Psoas muscle (tissue), 8 donors: ENCODE measurements around the gene R3HDM2. TPM values are rescaled to one million over a fixed set of nuclear protein-coding genes. Genes with fewer than 3 reads are reported as not detected.
"Not testable (repeated sequence)": the region's sequence is repeated elsewhere in the genome, so short reads cannot be mapped to it uniquely, and the experiment has no call there.

Experiments used
- ATAC-seq, 4 donors: fragments of 200-7000 bp; cut with Tn5 transposase; one replicate each; pipeline ENCODE4 v1.9.1; 2020; ENCODE audit warnings: moderate library complexity in 3 of 4, mild to moderate bottlenecking in 2 of 4
- DNase-seq, 2 donors: peaks; one replicate each; pipeline ENCODE4 v3.0.0-alpha.2; 2020
- H3K27ac ChIP-seq: fragments of 200-600 bp; one replicate; pipeline ENCODE4 v1.8.0; 2022
- H3K27me3 ChIP-seq, 3 donors: fragments of 200-600 bp in 1 of 3; one replicate each; pipeline versions ENCODE4 v1.6.1 to v1.8.0; 2013 to 2022; ENCODE audit warnings: low read length in 2 of 3, mild to moderate bottlenecking in 2 of 3, moderate library complexity in 1 of 3; ENCODE audit not compliant: insufficient read depth in 3 of 3
- H3K36me3 ChIP-seq, 2 donors: fragments of 200-600 bp in 1 of 2; one replicate each; pipeline versions ENCODE4 v1.6.1 to v1.8.0; 2013 to 2022; ENCODE audit warnings: low read depth in 1 of 2, mild to moderate bottlenecking in 1 of 2, moderate library complexity in 1 of 2; ENCODE audit not compliant: insufficient read depth in 1 of 2
- H3K4me1 ChIP-seq: fragments of 200-600 bp; one replicate; pipeline ENCODE4 v1.8.0; 2022
- H3K4me3 ChIP-seq: fragments of 200-600 bp; one replicate; pipeline ENCODE4 v1.8.0; 2022; ENCODE audit warnings: mild to moderate bottlenecking
- H3K9me3 ChIP-seq: fragments of 200-600 bp; one replicate; pipeline ENCODE4 v1.8.0; 2022
- WGBS, 3 donors: extraction: QIAGEN DNeasy Blood & Tissue Kit; methylation state at CpG; one replicate each; pipeline versions ENCODE4 v1.1.6 to v1.1.7; 2013; 5-methylcytosine and 5-hydroxymethylcytosine counted together
- intact Hi-C, 2 donors: fragments of 100-400 bp; cut with DNase I; formaldehyde crosslinking; loops; one replicate each; pipeline versions ENCODE4 v1.11.0 to v1.14.2; 2022
- polyA plus RNA-seq, 3 donors: library from polyadenylated mRNA; stranded (reverse); fragments of 200-250 nt; gene quantifications; one replicate each; pipeline ENCODE4 v1.2.3, GENCODE V29; 2013
- total RNA-seq, 4 donors: library from RNA; stranded (reverse); fragmentation: NEBNext Ultra II Directional in 2 of 4; extraction: Animal tissue kit (Norgen Biotek cat#: 25700) in 2 of 4; gene quantifications; one replicate each; pipeline versions ENCODE4 v1.2.1 to v1.2.4, GENCODE V29; 2021 to 2023
- TF ChIP-seq, protein P1 (sequence below): fragments of 200-600 bp; IDR thresholded peaks from one replicate; pipeline ENCODE4 v1.8.0; 2022; ENCODE audit warnings: antibody characterized with exemption
- donor health status: healthy with polysubstance abuse.
- donor health status: DM: no; HTN: no; CAD: no; lungs with moderate emphysema.
- donor health status: Bipolar disorder and iron deficiency.
- donor health status: healthy.
- donor health status: DM: yes; HTN: yes; CAD: no.
- donor health status: DM: no; HTN: no; CAD: no.
- donor health status: DM: no; HTN: no; CAD: no.
- donor health status: DM: yes; HTN: yes; CAD: no.

R3HDM2 gene
- total and polyA plus RNA-seq, 7 donors, result 12.1 to 64.9 (median 41.4) TPM

- 96% methylated on average over 6 of the region's 6 CpGs for WGBS, 3 donors
- no peaks in the 10 kb centered on the region for H3K9me3 ChIP-seq
Observed at GRCh38 chr12:57446292-57446960, 15.6 kb upstream of the R3HDM2 start.

GRCh38 chr12:57444744-57445143 is 13.9 kb upstream of the R3HDM2 start:
- 60 to 80% (median 67%) methylated on average over 5 of the region's 5 CpGs for WGBS, 3 donors
- H3K9me3 ChIP-seq, result no peaks in the 10 kb centered on the region
- intact Hi-C loops, result no loop called here
- H3K27ac ChIP-seq, result no peak overlapping the region
- H3K36me3 ChIP-seq, result no peaks in the 10 kb centered on the region
- H3K4me3 ChIP-seq, result no peak overlapping the region
- no peaks in the 10 kb centered on the region for H3K27me3 ChIP-seq
- no peak for ATAC-seq
- TF ChIP-seq, protein P1, sequence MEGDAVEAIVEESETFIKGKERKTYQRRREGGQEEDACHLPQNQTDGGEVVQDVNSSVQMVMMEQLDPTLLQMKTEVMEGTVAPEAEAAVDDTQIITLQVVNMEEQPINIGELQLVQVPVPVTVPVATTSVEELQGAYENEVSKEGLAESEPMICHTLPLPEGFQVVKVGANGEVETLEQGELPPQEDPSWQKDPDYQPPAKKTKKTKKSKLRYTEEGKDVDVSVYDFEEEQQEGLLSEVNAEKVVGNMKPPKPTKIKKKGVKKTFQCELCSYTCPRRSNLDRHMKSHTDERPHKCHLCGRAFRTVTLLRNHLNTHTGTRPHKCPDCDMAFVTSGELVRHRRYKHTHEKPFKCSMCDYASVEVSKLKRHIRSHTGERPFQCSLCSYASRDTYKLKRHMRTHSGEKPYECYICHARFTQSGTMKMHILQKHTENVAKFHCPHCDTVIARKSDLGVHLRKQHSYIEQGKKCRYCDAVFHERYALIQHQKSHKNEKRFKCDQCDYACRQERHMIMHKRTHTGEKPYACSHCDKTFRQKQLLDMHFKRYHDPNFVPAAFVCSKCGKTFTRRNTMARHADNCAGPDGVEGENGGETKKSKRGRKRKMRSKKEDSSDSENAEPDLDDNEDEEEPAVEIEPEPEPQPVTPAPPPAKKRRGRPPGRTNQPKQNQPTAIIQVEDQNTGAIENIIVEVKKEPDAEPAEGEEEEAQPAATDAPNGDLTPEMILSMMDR, result no peak
- H3K4me1 ChIP-seq, result no peaks in the 10 kb centered on the region
- no peak for DNase-seq

More at GRCh38 chr12:57446292-57446960, 15.6 kb upstream of the R3HDM2 start:
- H3K36me3 ChIP-seq, result no peaks in the 10 kb centered on the region
- H3K27ac ChIP-seq, result no peak overlapping the region
- no peak overlapping the region for H3K4me3 ChIP-seq
- no peak for ATAC-seq
- DNase-seq, result no peak
- H3K4me1 ChIP-seq, result no peaks in the 10 kb centered on the region
- intact Hi-C loops, result no loop called here
- no peaks in the 10 kb centered on the region for H3K27me3 ChIP-seq
- TF ChIP-seq, protein P1, result no peak

DNA sequence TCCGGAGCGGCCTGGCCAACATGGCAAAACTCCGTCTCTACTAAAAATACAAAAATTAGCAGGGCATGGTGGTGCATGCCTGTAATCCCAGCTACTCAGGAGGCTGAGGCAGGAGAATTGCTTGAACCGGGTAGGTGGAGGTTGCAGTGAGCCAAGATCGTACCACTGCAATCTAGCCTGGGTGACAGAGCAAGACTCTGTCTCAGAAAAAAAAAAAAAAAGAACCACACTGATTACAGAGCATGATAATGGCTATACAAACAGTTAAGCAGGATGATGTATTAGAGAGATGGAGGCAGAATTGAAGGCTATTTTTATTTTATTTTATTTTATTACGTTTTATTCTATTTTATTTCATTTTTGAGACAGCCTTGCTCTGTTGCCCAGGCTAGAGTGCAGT is 13.5 kb upstream of the R3HDM2 start:
- H3K27me3 ChIP-seq, H3K36me3 ChIP-seq: not testable (repeated sequence)

GRCh38 chr12:57441846-57442427 is 11.1 kb upstream of the R3HDM2 start:
- TF ChIP-seq, protein P1, result no peak
- WGBS, 3 donors, result 37 to 91% (median 52%) methylated on average over 1 of the region's 1 CpG
- Histone ChIP-seq H3K9me3 (no peaks in the 10 kb centered on the region), H3K36me3 (no peaks in the 10 kb centered on the region), H3K27me3 (no peaks in the 10 kb centered on the region), H3K27ac (no peak overlapping the region), H3K4me3 (no peak overlapping the region), H3K4me1 (no peaks in the 10 kb centered on the region)
- DNase-seq (no peak), ATAC-seq (no peak)
- intact Hi-C loops, result no loop called here

More for the DNA sequence above, 13.5 kb upstream of the R3HDM2 start:
- intact Hi-C loops, H3K9me3 ChIP-seq, H3K4me3 ChIP-seq, H3K4me1 ChIP-seq, H3K27ac ChIP-seq, DNase-seq, ATAC-seq: not testable (repeated sequence)
- WGBS, 3 donors, result 79 to 83% (median 81%) methylated on average over 6 of the region's 6 CpGs

- H3K9me3 ChIP-seq, H3K4me3 ChIP-seq, ATAC-seq, H3K36me3 ChIP-seq, intact Hi-C loops, DNase-seq, H3K27ac ChIP-seq, H3K27me3 ChIP-seq, H3K4me1 ChIP-seq: not testable (repeated sequence)
- 83 to 88% (median 87%) methylated on average over 2 of the region's 2 CpGs for WGBS, 3 donors
Observed at GRCh38 chr12:57441393-57441792, 10.6 kb upstream of the R3HDM2 start.
